ENCODE data around the gene ALOX5.
A peak's percentile ranks its signal among the peaks of the same experiment; 100 is the strongest.

ALOX5 gene

GRCh38 chr10:45418417-45418848 lies 44.4 kb downstream of the ALOX5 start:
- H3K4me3 ChIP-seq (ENCODE audit: control insufficient read depth, low read depth, low read length), result peak overlapping the region; percentile 68
- no peak for TF ChIP-seq CTCF (IDR thresholded peaks at IDR 0.05; ENCODE audit: control insufficient read depth, insufficient read depth, low read depth, low read length, missing control alignments)
- no peak for DNase-seq (ENCODE audit: low read depth)

GRCh38 chr10:45418849-45419675 lies 45.0 kb downstream of the ALOX5 start:
- DNase-seq (ENCODE audit: low read depth), result no peak
- no peak for TF ChIP-seq CTCF (IDR thresholded peaks at IDR 0.05; ENCODE audit: control insufficient read depth, insufficient read depth, low read depth, low read length, missing control alignments)
- peak overlapping the region; percentile 68 for H3K4me3 ChIP-seq (ENCODE audit: control insufficient read depth, low read depth, low read length)

GRCh38 chr10:45419676-45420025 lies 45.6 kb downstream of the ALOX5 start:
- no peak for DNase-seq (ENCODE audit: low read depth)
- peak overlapping the region; percentile 68 for H3K4me3 ChIP-seq (ENCODE audit: control insufficient read depth, low read depth, low read length)
- no peak for TF ChIP-seq CTCF (IDR thresholded peaks at IDR 0.05; ENCODE audit: control insufficient read depth, insufficient read depth, low read depth, low read length, missing control alignments)

GRCh38 chr10:45420453-45421192 lies 46.6 kb downstream of the ALOX5 start:
- DNase-seq (ENCODE audit: low read depth), result no peak
- no peak for TF ChIP-seq CTCF (IDR thresholded peaks at IDR 0.05; ENCODE audit: control insufficient read depth, insufficient read depth, low read depth, low read length, missing control alignments)
- no peak overlapping the region for H3K4me3 ChIP-seq (ENCODE audit: control insufficient read depth, low read depth, low read length)

GRCh38 chr10:45421221-45422097 lies 47.4 kb downstream of the ALOX5 start:
- no peak for DNase-seq (ENCODE audit: low read depth)
- no peak overlapping the region for H3K4me3 ChIP-seq (ENCODE audit: control insufficient read depth, low read depth, low read length)
- no peak for TF ChIP-seq CTCF (IDR thresholded peaks at IDR 0.05; ENCODE audit: control insufficient read depth, insufficient read depth, low read depth, low read length, missing control alignments)

GRCh38 chr10:45422207-45422865 lies 48.3 kb downstream of the ALOX5 start:
- DNase-seq (ENCODE audit: low read depth), result no peak
- no peak overlapping the region for H3K4me3 ChIP-seq (ENCODE audit: control insufficient read depth, low read depth, low read length)
- TF ChIP-seq CTCF (IDR thresholded peaks at IDR 0.05; ENCODE audit: control insufficient read depth, insufficient read depth, low read depth, low read length, missing control alignments), result no peak
